Measurements from ENCODE around the gene TXNDC16. TPM values are rescaled to one million over a fixed set of nuclear protein-coding genes. Genes with fewer than 3 reads are reported as not detected.

The TXNDC16 gene
- total RNA-seq, 1 donor from 2014 or later, result 8.2 TPM

- H3K4me1 ChIP-seq, result no peaks in the 10 kb centered on the region
- no peak overlapping the region for H3K27ac ChIP-seq
- ATAC-seq, result no peak
- H3K9me3 ChIP-seq, result no peaks in the 10 kb centered on the region
- H3K27me3 ChIP-seq (ENCODE audit: low read depth), result no peaks in the 10 kb centered on the region
- H3K4me3 ChIP-seq, result no peak overlapping the region
- DNase-seq, result no peak
- intact Hi-C loops (cut with DNase I), result no loop called here
- TF ChIP-seq CTCF (IDR thresholded peaks at IDR 0.05), result no peak
- no peaks in the 10 kb centered on the region for H3K36me3 ChIP-seq
Observed at GRCh38 chr14:52442166-52442565, 110.1 kb downstream of the TXNDC16 start.

- DNase-seq (no peak), ATAC-seq (no peak)
- Histone ChIP-seq H3K36me3 (no peaks in the 10 kb centered on the region), H3K4me1 (no peaks in the 10 kb centered on the region), H3K4me3 (no peak overlapping the region), H3K27ac (no peak overlapping the region), H3K9me3 (no peaks in the 10 kb centered on the region), H3K27me3 (ENCODE audit: low read depth) (no peaks in the 10 kb centered on the region)
- no peak for TF ChIP-seq CTCF (IDR thresholded peaks at IDR 0.05)
- intact Hi-C loops (cut with DNase I), result no loop called here
Observed at GRCh38 chr14:52439476-52439875, 112.8 kb downstream of the TXNDC16 start.

- intact Hi-C loops (cut with DNase I), result no loop called here
- H3K36me3 ChIP-seq, result peaks cover 7% of the 10 kb centered on the region
- DNase-seq (no peak), ATAC-seq (no peak)
- no peak for TF ChIP-seq CTCF (IDR thresholded peaks at IDR 0.05)
- H3K27ac ChIP-seq, result no peak overlapping the region
- H3K27me3 ChIP-seq (ENCODE audit: low read depth), result no peaks in the 10 kb centered on the region
- no peak overlapping the region for H3K4me3 ChIP-seq
- H3K9me3 ChIP-seq, result no peaks in the 10 kb centered on the region
- H3K4me1 ChIP-seq, result no peaks in the 10 kb centered on the region
Observed at GRCh38 chr14:52434955-52435354, 117.3 kb downstream of the TXNDC16 start.

- H3K9me3 ChIP-seq, result no peaks in the 10 kb centered on the region
- intact Hi-C loops (cut with DNase I), result no loop called here
- peaks cover 7% of the 10 kb centered on the region for H3K36me3 ChIP-seq
- no peak for TF ChIP-seq CTCF (IDR thresholded peaks at IDR 0.05)
- no peak overlapping the region for H3K27ac ChIP-seq
- no peaks in the 10 kb centered on the region for H3K4me1 ChIP-seq
- ATAC-seq (no peak), DNase-seq (no peak)
- no peak overlapping the region for H3K4me3 ChIP-seq
- H3K27me3 ChIP-seq (ENCODE audit: low read depth), result no peaks in the 10 kb centered on the region
Observed at GRCh38 chr14:52430474-52430873, 121.8 kb downstream of the TXNDC16 start.

- no peak overlapping the region for H3K4me3 ChIP-seq
- ATAC-seq (no peak), DNase-seq (no peak)
Observed at GRCh38 chr14:52429451-52429850, 122.9 kb downstream of the TXNDC16 start.

More at GRCh38 chr14:52429451-52429850, 122.9 kb downstream of the TXNDC16 start:
- TF ChIP-seq CTCF (IDR thresholded peaks at IDR 0.05), result no peak
- Histone ChIP-seq H3K9me3 (no peaks in the 10 kb centered on the region), H3K36me3 (peaks cover 7% of the 10 kb centered on the region), H3K4me1 (no peaks in the 10 kb centered on the region), H3K27me3 (ENCODE audit: low read depth) (no peaks in the 10 kb centered on the region), H3K27ac (no peak overlapping the region)
- intact Hi-C loops (cut with DNase I), result no loop called here

Measured in lower lobe of right lung (tissue), 2 donors.